HEK293 (cell line): Measurements from ENCODE around the gene HINT3.

Source experiments
- CTCF ChIP-seq: fragments of 450-650 bp; formaldehyde crosslinking; IDR thresholded peaks from 2 replicates; pipeline ENCODE4 v1.5.1; 2016; ENCODE audit warnings: missing biosample characterization, missing genetic modification characterization
- RBAK ChIP-seq: fragments of 450-650 bp; formaldehyde crosslinking; IDR thresholded peaks from 2 replicates; pipeline ENCODE4 v1.5.1; 2016; ENCODE audit warnings: missing biosample characterization, missing genetic modification characterization
- SP2 ChIP-seq: fragments of 450-650 bp; formaldehyde crosslinking; IDR thresholded peaks from 2 replicates; pipeline ENCODE4 v1.5.1; 2016; ENCODE audit warnings: missing biosample characterization, missing genetic modification characterization
- ZBTB21 ChIP-seq: fragments of 450-650 bp; formaldehyde crosslinking; IDR thresholded peaks from 2 replicates; pipeline ENCODE4 v1.5.1; 2017; ENCODE audit warnings: missing biosample characterization, missing genetic modification characterization
- ZBTB7A ChIP-seq: fragments of 450-650 bp; formaldehyde crosslinking; IDR thresholded peaks from 2 replicates; pipeline ENCODE4 v1.5.1; 2016; ENCODE audit warnings: low read depth, missing biosample characterization, missing genetic modification characterization
- ZNF138 ChIP-seq: fragments of 450-650 bp; formaldehyde crosslinking; IDR thresholded peaks from 2 replicates; pipeline ENCODE4 v1.5.1; 2016; ENCODE audit warnings: missing biosample characterization, missing genetic modification characterization, borderline replicate concordance

DNA sequence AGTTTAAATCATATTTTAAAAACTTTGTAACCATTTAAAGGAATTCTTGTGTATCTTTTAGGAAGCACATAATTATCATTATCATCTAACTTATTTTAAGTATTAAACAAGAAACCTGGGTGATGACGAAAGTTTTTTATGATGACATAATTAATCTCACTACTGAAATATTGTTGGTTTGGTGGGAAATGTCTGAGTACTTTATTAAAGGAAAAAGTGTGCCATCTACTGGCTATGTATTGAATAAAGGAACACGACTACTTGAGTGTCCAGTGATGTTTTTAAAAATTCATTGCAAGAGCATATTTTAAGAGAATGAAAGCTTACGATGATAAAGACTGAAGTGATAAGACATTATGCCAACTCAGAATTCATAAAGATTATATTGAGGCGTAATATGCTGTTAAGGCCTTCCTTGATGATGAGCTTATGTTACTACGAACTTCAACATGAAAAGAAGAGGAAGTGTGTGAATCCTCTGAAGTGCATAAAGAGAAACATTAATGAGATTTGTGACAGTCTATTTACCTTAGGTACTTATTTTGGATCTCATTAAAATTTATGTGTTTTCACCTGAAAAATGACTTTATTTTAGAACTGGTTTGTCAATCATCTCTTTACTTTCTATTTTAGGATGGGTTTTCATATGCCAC, 17.8 kb downstream of the HINT3 start:
- TF ChIP-seq ZBTB7A (tag by site-specific recombination) (no peak), CTCF (tag by site-specific recombination) (no peak), RBAK (tag by site-specific recombination) (no peak), ZBTB21 (tag by site-specific recombination) (peak; percentile 70), ZNF138 (tag by site-specific recombination) (no peak), SP2 (tag by site-specific recombination) (no peak)
